PFSK-1 (cell line): Measurements from ENCODE around the gene QSER1.

Experiments used
- FOXP2 ChIP-seq: optimal IDR thresholded peaks from 2 replicates; pipeline ENCODE3; 2011; ENCODE audit warnings: borderline replicate concordance, control low read depth, inconsistent platforms; ENCODE audit not compliant: insufficient read depth; ENCODE audit errors: extremely low read length, extremely low read depth
- POLR2AphosphoS5 ChIP-seq: IDR thresholded peaks from 2 replicates; pipeline ENCODE4 v1.6.1; 2012; ENCODE audit warnings: low read depth, mild to moderate bottlenecking, control low read depth, low read length, moderate library complexity
- REST ChIP-seq, 2 experiments: IDR thresholded peaks; 2 replicates each; pipeline versions ENCODE4 v1.6.1 to v1.8.0; 2011 to 2012; ENCODE audit warnings: low read depth in 2 of 2, low read length in 2 of 2, control low read depth in 1 of 2, inconsistent platforms in 1 of 2, mild to moderate bottlenecking in 1 of 2, moderate library complexity in 1 of 2; ENCODE audit not compliant: insufficient read depth in 1 of 2
- SIN3A ChIP-seq: IDR thresholded peaks from 2 replicates; pipeline ENCODE4 v1.6.1; 2012; ENCODE audit warnings: mild to moderate bottlenecking, low read length, moderate library complexity, borderline replicate concordance; ENCODE audit not compliant: insufficient read depth
- TAF1 ChIP-seq: IDR thresholded peaks from 2 replicates; pipeline ENCODE4 v1.6.1; 2012; ENCODE audit warnings: low read length, control low read depth, borderline replicate concordance; ENCODE audit not compliant: insufficient read depth

Gene QSER1

GRCh38 chr11:32902089-32902665 is 9.6 kb downstream of the QSER1 start:
- TF ChIP-seq REST (IDR thresholded peaks at IDR 0.05; ENCODE audit: insufficient read depth in 1 of 2, low read depth in 2 of 2, low read length in 2 of 2) (no peak), POLR2AphosphoS5 (no peak), TAF1 (no peak), SIN3A (no peak), FOXP2 (no peak)

GRCh38 chr11:32905028-32905667 is 12.5 kb downstream of the QSER1 start:
- TF ChIP-seq REST (IDR thresholded peaks at IDR 0.05; ENCODE audit: insufficient read depth in 1 of 2, low read depth in 2 of 2, low read length in 2 of 2): no peak
- no peak for TF ChIP-seq FOXP2
- TF ChIP-seq POLR2AphosphoS5: no peak
- TF ChIP-seq SIN3A: no peak
- no peak for TF ChIP-seq TAF1

GRCh38 chr11:32908619-32909018 is 16.0 kb downstream of the QSER1 start:
- TF ChIP-seq FOXP2 (no peak), REST (IDR thresholded peaks at IDR 0.05; ENCODE audit: insufficient read depth in 1 of 2, low read depth in 2 of 2, low read length in 2 of 2) (no peak), SIN3A (no peak), POLR2AphosphoS5 (no peak), TAF1 (no peak)

- TF ChIP-seq TAF1 (no peak), SIN3A (no peak), POLR2AphosphoS5 (no peak), REST (IDR thresholded peaks at IDR 0.05; ENCODE audit: insufficient read depth in 1 of 2, low read depth in 2 of 2, low read length in 2 of 2) (no peak), FOXP2 (no peak)
These were observed 18.8 kb downstream of the QSER1 start for GRCh38 chr11:32911413-32911812.

GRCh38 chr11:32913445-32913844 is 20.8 kb downstream of the QSER1 start:
- TF ChIP-seq TAF1 (no peak), SIN3A (no peak), REST (IDR thresholded peaks at IDR 0.05; ENCODE audit: insufficient read depth in 1 of 2, low read depth in 2 of 2, low read length in 2 of 2) (no peak), POLR2AphosphoS5 (no peak), FOXP2 (no peak)
